ENCODE results near the gene NLN. TPM values are rescaled to one million over a fixed set of nuclear protein-coding genes. Genes with fewer than 3 reads are reported as not detected.

The NLN gene
- total RNA-seq, 1 experiment from 2014 or later: 34.8 TPM

- BruUV-seq (replicated peaks): no TSS peak
- H3K9me3 ChIP-seq: no peaks in the 10 kb centered on the region
- H3K4me3 ChIP-seq (ENCODE audit: low read depth, low read length): no peak overlapping the region
- no peaks in the 10 kb centered on the region for H3K27me3 ChIP-seq (replicated peaks; ENCODE audit: control insufficient read depth, insufficient read depth, low read length)
- ChIA-PET POLR2A (no interaction called here), CTCF (no interaction called here)
- H3K27me3 Mint-ChIP-seq (ENCODE audit: insufficient read depth, unreplicated experiment): no peaks in the 10 kb centered on the region
- TF ChIP-seq CTCF (IDR thresholded peaks at IDR 0.05; ENCODE audit: insufficient read depth in 1 of 2, low read depth in 1 of 2, low read length in 1 of 2, severe bottlenecking in 1 of 2, unreplicated experiment in 1 of 2): no peak
- H3K27ac Mint-ChIP-seq (ENCODE audit: unreplicated experiment): no peak overlapping the region
- peaks cover 22% of the 10 kb centered on the region for H3K4me1 Mint-ChIP-seq (ENCODE audit: low read depth, unreplicated experiment)
- no peak overlapping the region for H3K4me3 Mint-ChIP-seq (ENCODE audit: unreplicated experiment)
- intact Hi-C loops (cut with micrococcal nuclease; ENCODE audit: unreplicated experiment): no loop called here
- H3K36me3 ChIP-seq (ENCODE audit: control insufficient read depth, insufficient read depth, low read length): no peaks in the 10 kb centered on the region
- peaks cover 27% of the 10 kb centered on the region for H3K36me3 Mint-ChIP-seq (ENCODE audit: insufficient read depth, unreplicated experiment)
- peaks cover 28% of the 10 kb centered on the region for H3K4me1 ChIP-seq
- DNase-seq: no peak
- H3K9me3 Mint-ChIP-seq (ENCODE audit: unreplicated experiment): no peaks in the 10 kb centered on the region
Measured at GRCh38 chr5:65819905-65820240, 97.9 kb downstream of the NLN start.

GRCh38 chr5:65820373-65820772 lies 98.4 kb downstream of the NLN start:
- ChIA-PET POLR2A (no interaction called here), CTCF (no interaction called here)
- Histone ChIP-seq H3K36me3 (ENCODE audit: control insufficient read depth, insufficient read depth, low read length) (no peaks in the 10 kb centered on the region), H3K4me3 (ENCODE audit: low read depth, low read length) (no peak overlapping the region), H3K9me3 (no peaks in the 10 kb centered on the region), H3K4me1 (peaks cover 28% of the 10 kb centered on the region), H3K27me3 (replicated peaks; ENCODE audit: control insufficient read depth, insufficient read depth, low read length) (no peaks in the 10 kb centered on the region)
- BruUV-seq (replicated peaks): no TSS peak
- no peaks in the 10 kb centered on the region for H3K9me3 Mint-ChIP-seq (ENCODE audit: unreplicated experiment)
- DNase-seq: no peak
- intact Hi-C loops (cut with micrococcal nuclease; ENCODE audit: unreplicated experiment): no loop called here
- H3K36me3 Mint-ChIP-seq (ENCODE audit: insufficient read depth, unreplicated experiment): peaks cover 22% of the 10 kb centered on the region
- no peaks in the 10 kb centered on the region for H3K27me3 Mint-ChIP-seq (ENCODE audit: insufficient read depth, unreplicated experiment)
- no peak overlapping the region for H3K4me3 Mint-ChIP-seq (ENCODE audit: unreplicated experiment)
- peaks cover 22% of the 10 kb centered on the region for H3K4me1 Mint-ChIP-seq (ENCODE audit: low read depth, unreplicated experiment)
- no peak for TF ChIP-seq CTCF (IDR thresholded peaks at IDR 0.05; ENCODE audit: insufficient read depth in 1 of 2, low read depth in 1 of 2, low read length in 1 of 2, severe bottlenecking in 1 of 2, unreplicated experiment in 1 of 2)
- H3K27ac Mint-ChIP-seq (ENCODE audit: unreplicated experiment): no peak overlapping the region

- ChIA-PET CTCF (no interaction called here), POLR2A (no interaction called here)
- no peak for DNase-seq
- no peaks in the 10 kb centered on the region for H3K27me3 ChIP-seq (replicated peaks; ENCODE audit: control insufficient read depth, insufficient read depth, low read length)
- intact Hi-C loops (cut with micrococcal nuclease; ENCODE audit: unreplicated experiment): no loop called here
- H3K4me3 ChIP-seq (ENCODE audit: low read depth, low read length): no peak overlapping the region
- H3K4me1 ChIP-seq: peaks cover 28% of the 10 kb centered on the region
- BruUV-seq (replicated peaks): no TSS peak
- Mint-ChIP-seq H3K4me3 (ENCODE audit: unreplicated experiment) (no peak overlapping the region), H3K27me3 (ENCODE audit: insufficient read depth, unreplicated experiment) (no peaks in the 10 kb centered on the region), H3K36me3 (ENCODE audit: insufficient read depth, unreplicated experiment) (peaks cover 12% of the 10 kb centered on the region), H3K27ac (ENCODE audit: unreplicated experiment) (no peak overlapping the region), H3K9me3 (ENCODE audit: unreplicated experiment) (no peaks in the 10 kb centered on the region), H3K4me1 (ENCODE audit: low read depth, unreplicated experiment) (peaks cover 22% of the 10 kb centered on the region)
- no peaks in the 10 kb centered on the region for H3K36me3 ChIP-seq (ENCODE audit: control insufficient read depth, insufficient read depth, low read length)
- TF ChIP-seq CTCF (IDR thresholded peaks at IDR 0.05; ENCODE audit: insufficient read depth in 1 of 2, low read depth in 1 of 2, low read length in 1 of 2, severe bottlenecking in 1 of 2, unreplicated experiment in 1 of 2): no peak
- no peaks in the 10 kb centered on the region for H3K9me3 ChIP-seq
Measured at GRCh38 chr5:65821966-65822365, 100.0 kb downstream of the NLN start.
